Measurements from ENCODE around the gene ZNF692.

GRCh38 chr1:248838357-248839167 is 20.3 kb downstream of the ZNF692 start:
- TF ChIP-seq CTCF (IDR thresholded peaks at IDR 0.05) (peak in 1 of 6 experiments; percentile 4), EP300 (IDR thresholded peaks at IDR 0.05) (no peak), POLR2A (IDR thresholded peaks at IDR 0.05) (peak; percentile 72 to 97 (median 84)), POLR2AphosphoS5 (IDR thresholded peaks at IDR 0.05) (peak; percentile 88 to 93)

Data from upper lobe of left lung (tissue), 4 donors.